ENCODE measurements around the gene OLFM4. TPM values are rescaled to one million over a fixed set of nuclear protein-coding genes. Genes with fewer than 3 reads are reported as not detected.

OLFM4 gene
- total RNA-seq, 1 experiment from 2014 or later: 0.12 TPM

GRCh38 chr13:53069800-53070199 lies 41.2 kb downstream of the OLFM4 start:
- no peak overlapping the region for H2AFZ ChIP-seq (ENCODE audit: low read depth, low read length, poor library complexity, severe bottlenecking)
- DNase-seq (ENCODE audit: low read depth, low spot score) (no peak), ATAC-seq (no peak)
- no peak overlapping the region for H3K27ac ChIP-seq (ENCODE audit: low read depth, low read length)
- TF ChIP-seq REST (IDR thresholded peaks at IDR 0.05; ENCODE audit: low read depth) (no peak), JUND (IDR thresholded peaks at IDR 0.05) (no peak), CBX3 (IDR thresholded peaks at IDR 0.05; ENCODE audit: low read depth) (no peak), SP1 (IDR thresholded peaks at IDR 0.05; ENCODE audit: low read depth) (no peak), SIN3A (IDR thresholded peaks at IDR 0.05; ENCODE audit: low read depth) (no peak), POLR2A (IDR thresholded peaks at IDR 0.05; ENCODE audit: borderline replicate concordance, extremely low read depth, insufficient read depth, insufficient read length) (no peak), YY1 (IDR thresholded peaks at IDR 0.05; ENCODE audit: extremely low read depth, insufficient replicate concordance, low read depth, low read length) (no peak), FOSL1 (IDR thresholded peaks at IDR 0.05; ENCODE audit: low read depth) (no peak), EZH2 (IDR thresholded peaks at IDR 0.05) (no peak), EGR1 (IDR thresholded peaks at IDR 0.05; ENCODE audit: low read depth) (no peak), ZFX (IDR thresholded peaks at IDR 0.05) (no peak)
- TF ChIP-seq, protein P1, sequence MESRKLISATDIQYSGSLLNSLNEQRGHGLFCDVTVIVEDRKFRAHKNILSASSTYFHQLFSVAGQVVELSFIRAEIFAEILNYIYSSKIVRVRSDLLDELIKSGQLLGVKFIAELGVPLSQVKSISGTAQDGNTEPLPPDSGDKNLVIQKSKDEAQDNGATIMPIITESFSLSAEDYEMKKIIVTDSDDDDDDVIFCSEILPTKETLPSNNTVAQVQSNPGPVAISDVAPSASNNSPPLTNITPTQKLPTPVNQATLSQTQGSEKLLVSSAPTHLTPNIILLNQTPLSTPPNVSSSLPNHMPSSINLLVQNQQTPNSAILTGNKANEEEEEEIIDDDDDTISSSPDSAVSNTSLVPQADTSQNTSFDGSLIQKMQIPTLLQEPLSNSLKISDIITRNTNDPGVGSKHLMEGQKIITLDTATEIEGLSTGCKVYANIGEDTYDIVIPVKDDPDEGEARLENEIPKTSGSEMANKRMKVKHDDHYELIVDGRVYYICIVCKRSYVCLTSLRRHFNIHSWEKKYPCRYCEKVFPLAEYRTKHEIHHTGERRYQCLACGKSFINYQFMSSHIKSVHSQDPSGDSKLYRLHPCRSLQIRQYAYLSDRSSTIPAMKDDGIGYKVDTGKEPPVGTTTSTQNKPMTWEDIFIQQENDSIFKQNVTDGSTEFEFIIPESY (IDR thresholded peaks at IDR 0.05; ENCODE audit: extremely low read depth, insufficient replicate concordance, low read length): no peak
- TF ChIP-seq, protein P2, sequence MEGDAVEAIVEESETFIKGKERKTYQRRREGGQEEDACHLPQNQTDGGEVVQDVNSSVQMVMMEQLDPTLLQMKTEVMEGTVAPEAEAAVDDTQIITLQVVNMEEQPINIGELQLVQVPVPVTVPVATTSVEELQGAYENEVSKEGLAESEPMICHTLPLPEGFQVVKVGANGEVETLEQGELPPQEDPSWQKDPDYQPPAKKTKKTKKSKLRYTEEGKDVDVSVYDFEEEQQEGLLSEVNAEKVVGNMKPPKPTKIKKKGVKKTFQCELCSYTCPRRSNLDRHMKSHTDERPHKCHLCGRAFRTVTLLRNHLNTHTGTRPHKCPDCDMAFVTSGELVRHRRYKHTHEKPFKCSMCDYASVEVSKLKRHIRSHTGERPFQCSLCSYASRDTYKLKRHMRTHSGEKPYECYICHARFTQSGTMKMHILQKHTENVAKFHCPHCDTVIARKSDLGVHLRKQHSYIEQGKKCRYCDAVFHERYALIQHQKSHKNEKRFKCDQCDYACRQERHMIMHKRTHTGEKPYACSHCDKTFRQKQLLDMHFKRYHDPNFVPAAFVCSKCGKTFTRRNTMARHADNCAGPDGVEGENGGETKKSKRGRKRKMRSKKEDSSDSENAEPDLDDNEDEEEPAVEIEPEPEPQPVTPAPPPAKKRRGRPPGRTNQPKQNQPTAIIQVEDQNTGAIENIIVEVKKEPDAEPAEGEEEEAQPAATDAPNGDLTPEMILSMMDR (IDR thresholded peaks at IDR 0.05 in 2 of 3, conservative IDR thresholded peaks at IDR 0.05 in 1 of 3; ENCODE audit: borderline replicate concordance in 1 of 3, insufficient read depth in 1 of 3, low read depth in 2 of 3, low read length in 2 of 3): no peak
- TF ChIP-seq, protein P3, sequence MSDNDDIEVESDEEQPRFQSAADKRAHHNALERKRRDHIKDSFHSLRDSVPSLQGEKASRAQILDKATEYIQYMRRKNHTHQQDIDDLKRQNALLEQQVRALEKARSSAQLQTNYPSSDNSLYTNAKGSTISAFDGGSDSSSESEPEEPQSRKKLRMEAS (IDR thresholded peaks at IDR 0.05): no peak
- no peaks in the 10 kb centered on the region for H3K79me2 ChIP-seq (ENCODE audit: insufficient read depth, low read length)
- BruUV-seq (replicated peaks): no TSS peak
- no peak overlapping the region for H3K4me3 ChIP-seq (replicated peaks in 1 of 2; ENCODE audit: low read depth in 1 of 2, low read length in 2 of 2)
- intact Hi-C loops (cut with micrococcal nuclease): no loop called here
- no peak overlapping the region for H3K4me2 ChIP-seq (ENCODE audit: low read length)
- ChIA-PET POLR2A (no interaction called here), RAD21 (ENCODE audit: low non-redundant PET in 1 of 2, low total read pairs in 2 of 2, uncharacterized antibody in 2 of 2, unreplicated experiment in 2 of 2) (no interaction called here), CTCF (no interaction called here)
- H3K9me2 ChIP-seq (ENCODE audit: insufficient read depth): no peaks in the 10 kb centered on the region
- H3K4me1 ChIP-seq (ENCODE audit: control insufficient read depth in 1 of 2, insufficient read depth in 2 of 2, low read length in 2 of 2): no peaks in the 10 kb centered on the region
- H3K36me3 ChIP-seq (ENCODE audit: control insufficient read depth in 1 of 2, insufficient read depth in 2 of 2, low read length in 2 of 2): no peaks in the 10 kb centered on the region
- no peaks in the 10 kb centered on the region for H4K20me1 ChIP-seq (ENCODE audit: insufficient read depth)
- H3K9ac ChIP-seq (ENCODE audit: low read length): no peak overlapping the region
- no peaks in the 10 kb centered on the region; the same call in 1 of the 2 replicates for H3K27me3 ChIP-seq (ENCODE audit: insufficient read depth, low read length)
- no peaks in the 10 kb centered on the region for H3K9me3 ChIP-seq (ENCODE audit: control insufficient read depth in 1 of 2, insufficient read depth in 1 of 2, low read depth in 1 of 2, low read length in 2 of 2)

Measured in HCT116 (cell line).